HG03196 (cell line): ENCODE measurements around the gene ITCH.

ENCODE experiments used
- ATAC-seq: cut with Tn5 transposase; IDR thresholded peaks from one replicate; pipeline ENCODE4 v1.9.1; 2021; ENCODE audit not compliant: unreplicated experiment

ITCH gene

DNA sequence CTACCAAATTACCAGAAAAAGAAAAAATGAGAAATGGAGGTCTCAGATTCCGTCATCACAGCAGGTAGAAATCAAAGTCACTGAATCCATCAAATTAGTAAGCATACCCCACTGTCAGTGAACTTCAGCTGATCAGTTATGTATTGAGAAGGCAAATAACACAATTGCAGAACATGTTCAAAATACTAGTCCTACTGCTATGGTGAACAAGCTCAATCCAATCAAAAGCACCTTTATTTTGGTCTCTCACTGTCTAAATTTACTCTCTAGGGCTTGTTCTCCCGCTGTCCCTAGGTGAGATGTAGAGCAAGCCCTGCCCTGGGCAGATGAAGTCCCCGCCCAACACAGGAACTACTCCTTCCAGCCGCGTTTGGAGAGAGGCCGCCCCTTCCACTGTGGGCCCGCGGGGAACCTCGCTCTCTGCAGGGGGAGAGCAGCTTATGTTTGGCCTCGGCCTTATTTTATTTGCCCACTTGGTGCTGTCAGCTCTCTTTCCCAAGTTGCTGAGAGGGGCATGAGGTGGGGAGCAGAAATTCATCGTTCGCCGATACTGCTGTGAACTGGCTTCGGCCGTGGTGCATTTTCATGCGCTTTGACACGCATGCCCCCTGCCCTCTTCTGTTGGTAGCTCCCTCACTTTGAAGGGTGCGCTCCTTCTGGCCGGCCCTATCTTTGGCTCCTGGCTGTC lies 181.2 kb downstream of the ITCH start:
- ATAC-seq: no peak

- no peak for ATAC-seq
Observed at GRCh38 chr20:34546751-34547181, 183.7 kb downstream of the ITCH start.

- ATAC-seq: no peak
Observed at GRCh38 chr20:34547844-34548613, 185.0 kb downstream of the ITCH start.

DNA sequence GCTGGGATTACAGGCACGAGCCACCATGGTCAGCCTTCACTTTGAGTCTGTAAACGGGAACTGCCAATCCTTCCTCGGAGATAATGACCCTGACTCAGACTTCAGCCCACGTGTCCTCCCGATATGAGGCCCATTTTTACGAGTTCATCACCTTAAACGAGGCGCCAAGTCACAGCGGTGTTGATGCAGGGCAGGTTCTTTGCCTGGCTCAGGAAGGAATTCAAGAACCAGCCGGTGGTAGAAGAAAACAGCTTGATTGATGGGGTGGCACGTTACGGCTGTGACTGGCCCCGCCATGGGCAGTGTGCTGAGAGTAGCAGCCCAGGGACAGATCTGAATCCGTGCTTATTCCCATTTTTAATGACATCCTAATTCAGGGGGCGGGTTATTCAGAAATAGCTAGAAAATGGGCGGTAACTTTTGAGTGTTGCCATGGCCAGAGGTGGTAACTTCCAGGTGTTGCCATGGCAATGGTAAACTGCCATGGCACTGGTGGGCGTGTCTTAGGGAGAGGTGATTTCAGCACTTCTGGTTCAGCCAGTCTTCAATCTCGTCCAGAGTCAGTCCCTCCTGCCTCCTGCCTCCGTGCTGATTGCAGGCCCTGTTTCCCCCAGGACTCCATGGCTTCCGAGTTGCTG lies 186.3 kb downstream of the ITCH start:
- no peak for ATAC-seq

GRCh38 chr20:34549929-34550305 lies 186.8 kb downstream of the ITCH start:
- no peak for ATAC-seq

- no peak for ATAC-seq
Observed at GRCh38 chr20:34552569-34552968, 189.5 kb downstream of the ITCH start.

DNA sequence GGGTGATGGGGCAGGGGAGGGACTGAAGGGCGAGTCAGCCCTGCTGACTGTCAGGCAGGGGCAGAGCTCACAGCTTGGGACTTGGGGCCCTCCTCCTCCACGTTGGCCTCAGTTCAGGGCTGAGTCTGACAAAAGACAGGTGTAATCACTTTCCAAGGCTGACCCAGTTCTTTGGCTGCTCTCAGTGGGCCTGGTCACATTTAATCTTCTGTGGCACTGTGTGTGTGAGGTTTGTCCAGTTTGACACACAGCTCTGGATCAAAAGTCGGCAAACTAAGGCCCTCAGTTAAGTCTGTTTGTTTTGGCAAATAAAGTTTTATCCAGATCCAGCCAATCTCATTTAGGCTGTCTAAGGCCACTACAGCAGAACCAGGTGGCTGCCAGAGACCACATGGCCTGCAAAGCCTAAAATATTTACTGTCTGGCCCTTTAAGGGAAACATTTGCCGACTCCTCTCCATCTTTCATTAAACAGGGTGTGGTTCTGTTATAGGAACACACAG lies 190.3 kb downstream of the ITCH start:
- ATAC-seq: no peak

- no peak for ATAC-seq
Observed at GRCh38 chr20:34557936-34558319, 194.9 kb downstream of the ITCH start.

DNA sequence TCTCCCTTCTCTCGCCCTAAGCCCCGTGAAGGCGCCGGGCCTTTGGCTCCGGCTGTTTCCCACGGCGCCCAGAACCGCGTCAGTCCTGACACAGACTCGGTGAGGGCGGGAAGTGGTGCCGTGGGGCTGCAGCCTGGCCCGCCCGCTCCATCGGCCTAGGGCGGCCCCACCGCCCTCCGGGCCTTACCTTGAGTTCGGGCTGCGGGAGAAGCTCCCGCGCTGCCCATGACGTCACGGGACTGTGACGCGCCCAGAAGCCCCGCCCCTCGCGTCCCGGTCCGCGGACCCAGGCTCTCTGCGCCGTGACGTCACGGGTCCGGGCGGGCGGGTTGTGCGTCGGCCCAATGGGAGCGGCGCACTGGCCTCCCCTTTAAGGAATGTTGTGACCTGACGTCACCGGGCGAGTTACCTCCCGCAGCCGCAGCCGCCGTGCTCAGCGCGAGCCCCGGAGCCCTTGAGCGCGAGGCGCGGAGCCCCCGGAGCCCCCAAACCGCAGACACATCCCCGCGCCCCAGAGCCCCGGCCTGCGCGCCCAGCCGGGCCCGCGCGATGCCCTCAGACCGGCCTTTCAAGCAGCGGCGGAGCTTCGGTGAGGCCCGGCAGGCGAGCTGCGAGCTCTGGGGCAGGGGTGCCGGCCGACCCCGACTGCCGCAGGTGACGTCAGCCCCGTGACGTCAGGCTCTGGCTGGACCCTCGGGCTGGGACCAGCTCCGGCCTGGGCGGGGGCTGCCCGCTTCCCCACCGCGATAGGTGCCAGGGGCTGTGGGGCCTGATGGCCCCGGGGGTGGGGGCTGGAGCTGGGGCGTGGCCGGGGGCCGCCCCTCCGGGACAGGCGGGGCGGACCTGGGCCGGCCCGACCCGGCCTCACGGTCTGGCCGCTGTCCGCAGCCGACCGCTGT lies 195.5 kb downstream of the ITCH start, which contains the start of gene MAP1LC3A:
TSS of gene MAP1LC3A (plus strand) at position 399 of the 899 bp plus-strand sequence. CDS start at position 550, 151 bp downstream.
- ATAC-seq: no peak

- no peak for ATAC-seq
Observed at GRCh38 chr20:34559311-34560140, 196.5 kb downstream of the ITCH start.

DNA sequence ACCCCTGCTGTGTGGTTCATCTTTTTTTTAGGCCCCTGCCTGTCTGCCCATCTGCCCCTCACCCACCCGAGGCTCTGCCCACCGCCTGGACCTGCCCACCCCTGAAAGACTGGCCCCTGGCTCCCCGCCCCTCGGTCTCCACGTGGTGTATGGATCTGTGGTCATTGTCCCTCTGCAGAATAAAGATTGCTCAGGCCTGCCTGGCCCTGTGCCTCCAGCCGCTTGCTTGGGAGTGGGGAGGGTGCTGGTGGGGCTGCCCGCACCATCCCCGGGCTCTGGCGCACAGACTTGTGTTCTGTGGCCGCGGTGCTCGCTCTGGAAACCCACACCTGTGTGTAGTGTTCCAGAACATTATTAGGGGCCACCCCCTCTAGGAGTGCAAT lies 197.1 kb downstream of the ITCH start:
- no peak for ATAC-seq

GRCh38 chr20:34560614-34561013 lies 197.5 kb downstream of the ITCH start:
- ATAC-seq: no peak
